IPS-18c (cell line): Measurements from ENCODE around the gene RRAGC.

ENCODE experiments used
- H3K4me3 ChIP-seq: 2 replicates; pipeline ENCODE4 v1.7.0; 2013; ENCODE audit warnings: low read depth, mild to moderate bottlenecking, low read length, moderate library complexity; ENCODE audit not compliant: insufficient read depth
- H3K9me3 ChIP-seq: one replicate; pipeline ENCODE4 v1.6.1; 2013; ENCODE audit warnings: mild to moderate bottlenecking, low read length, moderate library complexity; ENCODE audit not compliant: control insufficient read depth, insufficient read depth

RRAGC gene

GRCh38 chr1:38859561-38860453, at the start of gene RRAGC:
Gene RRAGC (minus strand): TSS chr1:38859772. CDS start chr1:38859646, 126 bp downstream.
- Histone ChIP-seq H3K9me3 (no peaks in the 10 kb centered on the region), H3K4me3 (peak within 1 kb of the TSS; percentile 95)

DNA sequence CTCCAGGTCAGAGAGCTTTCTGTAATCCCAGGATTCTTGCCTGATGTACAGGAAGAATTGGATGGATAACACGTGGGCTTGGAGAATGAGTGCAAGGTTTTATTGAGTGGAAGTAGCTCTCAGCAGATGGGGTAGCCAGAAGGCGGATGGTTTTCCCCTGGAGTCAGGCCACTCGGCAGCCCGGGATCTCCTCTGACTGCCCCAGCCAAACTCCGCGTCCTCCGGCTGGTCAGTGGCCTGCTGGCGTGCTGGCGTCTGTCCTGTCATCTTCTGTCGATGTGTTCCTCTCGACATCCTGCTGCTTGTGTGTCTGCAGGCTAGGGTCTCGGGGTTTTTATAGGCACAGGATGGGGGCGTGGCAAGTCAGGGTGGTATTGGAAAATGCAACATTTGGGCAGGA, 49.2 kb upstream of the RRAGC start:
- H3K9me3 ChIP-seq, result no peaks in the 10 kb centered on the region
- no peak overlapping the region for H3K4me3 ChIP-seq

DNA sequence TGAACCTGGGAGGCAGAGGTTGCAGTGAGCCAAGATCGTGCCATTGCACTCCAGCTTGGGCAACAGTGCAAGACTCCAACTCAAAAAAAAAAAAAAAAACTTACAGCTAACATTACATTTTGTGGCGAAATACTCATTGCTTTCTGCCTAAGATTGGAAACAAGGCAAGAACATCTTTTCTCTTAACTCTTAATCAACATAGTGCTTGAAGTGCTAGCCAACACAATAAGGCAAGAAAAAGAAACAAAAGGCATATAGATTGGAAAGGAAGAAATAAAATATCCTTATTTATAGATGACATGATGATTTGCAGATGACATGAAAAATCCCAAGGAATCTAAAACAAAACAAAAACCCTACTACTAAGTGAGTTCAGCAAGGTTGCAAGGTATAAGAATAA, 46.4 kb upstream of the RRAGC start:
- Histone ChIP-seq H3K4me3 (no peak overlapping the region), H3K9me3 (no peaks in the 10 kb centered on the region)

DNA sequence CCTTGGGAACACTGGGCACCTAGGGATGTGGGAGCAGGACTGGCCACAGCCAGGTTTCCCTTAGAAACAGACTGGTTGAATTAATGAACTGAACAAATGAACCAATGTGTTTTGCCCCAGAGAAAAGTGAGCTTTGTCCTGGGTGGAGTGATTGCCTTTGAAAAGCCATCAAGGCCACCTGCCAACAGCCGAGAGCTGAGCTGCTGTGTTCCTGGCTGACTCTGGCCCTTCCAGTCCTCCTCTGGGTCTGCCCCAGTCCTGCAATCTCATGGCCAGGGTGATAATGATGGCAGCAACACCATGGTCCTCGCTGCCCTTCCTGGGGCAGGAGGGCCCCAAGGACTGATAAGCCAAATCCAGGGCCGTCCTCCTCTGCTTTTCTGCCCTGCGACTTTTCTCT, 40.0 kb upstream of the RRAGC start:
- no peak overlapping the region for H3K4me3 ChIP-seq
- no peaks in the 10 kb centered on the region for H3K9me3 ChIP-seq

DNA sequence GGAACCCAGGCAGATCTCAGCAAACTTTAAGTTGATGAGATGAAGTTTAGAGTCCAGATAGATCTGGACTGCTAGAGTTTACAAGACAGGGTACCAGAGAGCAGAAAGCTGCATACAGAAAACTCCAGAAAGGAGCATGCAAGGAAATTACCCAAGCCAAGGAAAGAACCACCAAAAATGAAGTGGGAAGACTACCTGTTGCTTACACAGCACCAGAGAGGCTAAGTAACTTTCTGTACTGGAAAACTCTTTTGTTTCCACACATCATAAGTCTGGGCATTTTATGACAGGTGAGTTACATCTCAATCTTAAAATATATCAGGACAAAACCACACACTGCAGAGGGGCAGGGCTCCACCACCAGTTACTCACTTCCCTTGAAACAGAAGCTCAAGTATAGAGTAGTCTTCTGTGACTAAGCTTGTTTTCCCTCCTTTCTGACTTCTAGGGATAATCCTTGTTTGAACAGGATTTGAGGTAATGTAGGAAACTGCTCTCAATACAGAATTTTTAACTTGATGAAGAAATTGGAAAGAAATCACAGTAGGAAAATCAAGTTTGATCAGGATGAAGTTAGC, 39.2 kb upstream of the RRAGC start:
- H3K4me3 ChIP-seq, result no peak overlapping the region
- H3K9me3 ChIP-seq, result no peaks in the 10 kb centered on the region

DNA sequence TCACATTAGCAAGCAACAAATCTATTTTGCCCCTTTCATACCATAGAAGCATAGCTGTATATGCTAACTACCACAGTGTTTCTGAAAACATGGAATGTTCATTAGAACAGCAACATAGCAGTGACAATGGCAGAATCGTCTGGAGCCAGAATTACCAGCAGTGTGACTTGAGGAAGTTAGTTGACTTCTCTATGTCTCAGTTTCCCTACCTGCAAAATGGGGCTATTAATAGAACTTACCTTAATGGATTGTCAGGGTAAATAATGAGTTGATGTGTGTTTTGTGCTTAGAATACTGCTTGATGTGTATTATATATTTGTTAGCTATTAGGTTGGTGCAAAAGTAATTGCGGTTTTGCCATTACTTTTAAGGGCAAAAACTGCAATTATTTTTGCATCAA, 36.6 kb upstream of the RRAGC start:
- H3K4me3 ChIP-seq, result no peak overlapping the region
- no peaks in the 10 kb centered on the region for H3K9me3 ChIP-seq

- H3K4me3 ChIP-seq, result no peak overlapping the region
- no peaks in the 10 kb centered on the region for H3K9me3 ChIP-seq
Observed at GRCh38 chr1:38892976-38893375, 33.4 kb upstream of the RRAGC start.

GRCh38 chr1:38891753-38892152, 32.2 kb upstream of the RRAGC start:
- no peaks in the 10 kb centered on the region for H3K9me3 ChIP-seq
- no peak overlapping the region for H3K4me3 ChIP-seq

DNA sequence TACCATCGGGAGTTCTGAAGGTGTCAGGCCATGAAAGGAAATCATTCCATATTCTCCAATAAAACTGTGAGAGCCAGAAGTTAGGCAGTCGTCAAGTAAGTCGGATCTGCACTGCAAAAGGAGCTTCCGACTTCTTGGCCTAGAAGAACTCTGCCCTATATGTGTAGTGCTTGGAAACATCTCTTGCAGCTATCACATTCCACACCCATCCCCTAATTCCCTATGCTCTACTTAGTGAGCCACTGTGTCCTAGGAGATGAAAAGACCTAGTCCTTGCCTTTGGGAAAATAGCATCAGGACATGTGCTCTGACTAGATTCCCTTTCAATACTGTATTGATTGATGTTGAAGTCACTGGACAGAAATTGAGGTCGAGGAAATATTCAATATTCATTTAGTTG, 30.0 kb upstream of the RRAGC start:
- H3K4me3 ChIP-seq, result no peak overlapping the region

GRCh38 chr1:38888423-38889333, 29.1 kb upstream of the RRAGC start:
- H3K9me3 ChIP-seq, result no peaks in the 10 kb centered on the region
- H3K4me3 ChIP-seq, result no peak overlapping the region

More for the DNA sequence above, 30.0 kb upstream of the RRAGC start:
- no peaks in the 10 kb centered on the region for H3K9me3 ChIP-seq

DNA sequence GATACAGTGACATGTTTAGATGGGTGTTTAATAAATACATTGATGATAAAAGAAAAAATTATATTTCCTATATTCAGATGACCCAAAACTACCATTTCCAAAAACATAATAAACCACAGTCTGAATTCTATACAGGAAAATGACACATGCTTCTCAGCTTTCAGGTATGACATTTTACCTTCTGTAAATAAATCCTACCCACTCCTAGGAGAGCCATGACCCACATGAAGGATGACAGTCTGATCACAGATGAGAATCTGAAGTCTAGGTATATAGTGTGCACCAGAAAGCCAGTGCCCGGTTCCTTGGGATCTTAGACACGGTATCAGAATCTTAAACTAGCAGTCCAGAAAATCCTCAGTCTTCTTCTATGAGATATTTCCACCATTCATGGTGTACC, 25.5 kb upstream of the RRAGC start:
- H3K4me3 ChIP-seq, result no peak overlapping the region
- no peaks in the 10 kb centered on the region for H3K9me3 ChIP-seq

DNA sequence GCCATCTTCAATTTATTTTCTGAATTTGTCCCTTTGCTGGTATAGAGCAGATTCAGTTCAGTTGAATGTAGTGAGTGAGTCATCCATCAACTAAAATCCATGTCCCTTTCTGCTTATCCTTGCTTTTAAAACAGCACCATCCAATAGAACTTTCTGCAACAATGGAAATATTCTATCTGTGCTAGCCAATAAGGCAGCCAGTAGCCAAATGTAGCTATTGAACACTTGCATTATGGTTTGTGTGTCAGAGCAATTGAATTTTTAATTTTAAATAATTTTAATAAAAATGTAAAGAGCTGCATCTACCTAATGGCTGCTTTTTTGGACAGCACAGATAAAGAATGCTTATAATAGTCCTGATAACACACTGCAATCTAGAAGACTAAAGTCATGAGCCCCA, 21.9 kb upstream of the RRAGC start, which contains the start of gene GJA9:
Gene GJA9, minus strand, starts transcription at position 101 of the 400 bp plus-strand sequence. CDS start 5,489 bp downstream, outside the sequence.
- H3K9me3 ChIP-seq, result no peaks in the 10 kb centered on the region
- H3K4me3 ChIP-seq, result no peak within 1 kb of the TSS

- Histone ChIP-seq H3K9me3 (no peaks in the 10 kb centered on the region), H3K4me3 (no peak overlapping the region)
Observed at GRCh38 chr1:38875811-38876210, 16.2 kb upstream of the RRAGC start.

- Histone ChIP-seq H3K9me3 (no peaks in the 10 kb centered on the region), H3K4me3 (peak within 1 kb of the TSS; percentile 55)
Observed at GRCh38 chr1:38873027-38873969, 13.7 kb upstream of the RRAGC start, which contains the start of gene MYCBP. Gene MYCBP (minus strand): TSS chr1:38873348. CDS start chr1:38873305, 43 bp downstream.

GRCh38 chr1:38872401-38873026, 12.9 kb upstream of the RRAGC start:
- Histone ChIP-seq H3K9me3 (no peaks in the 10 kb centered on the region), H3K4me3 (peak overlapping the region; percentile 55)

DNA sequence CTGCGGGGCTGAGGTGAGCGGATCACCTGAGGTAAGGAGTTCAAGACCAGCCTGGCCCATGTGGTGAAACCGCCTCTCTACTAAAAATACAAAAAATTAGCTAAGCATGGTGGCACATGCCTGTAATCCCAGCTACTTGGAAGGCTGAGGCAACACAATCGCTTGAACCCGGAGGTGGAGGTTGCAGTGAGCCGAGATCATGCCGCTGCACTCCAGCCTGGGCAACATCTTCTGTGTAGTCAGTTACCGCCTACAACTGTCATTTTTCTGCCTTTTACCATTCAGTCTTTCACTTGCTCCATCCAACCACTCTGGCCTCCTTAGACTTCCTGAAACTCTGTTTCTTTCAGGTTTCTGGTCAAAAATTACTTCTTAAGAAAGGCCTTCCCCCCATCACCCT, 11.4 kb upstream of the RRAGC start:
- Histone ChIP-seq H3K9me3 (no peaks in the 10 kb centered on the region), H3K4me3 (no peak overlapping the region)
